B cell (primary cell): ENCODE data around the gene SERPINB1. TPM values are rescaled to one million over a fixed set of nuclear protein-coding genes. Genes with fewer than 3 reads are reported as not detected.

Experiments used
- ATAC-seq: fragments of 200-7000 bp; cut with Tn5 transposase; one replicate; pipeline ENCODE4 v1.10.0; 2021; ENCODE audit warnings: low read depth, mild to moderate bottlenecking, moderate number of reproducible peaks, moderate library complexity
- CTCF ChIA-PET: fragments of 350-600 bp; sonication (Branson Sonifier 250); formaldehyde crosslinking; loops from one replicate; lab custom pipeline; 2021; ENCODE audit warnings: antibody characterized with exemption, inconsistent platforms; lab: Charles Lee
- POLR2A ChIA-PET: fragments of 350-600 bp; sonication (Branson Sonifier 250); formaldehyde crosslinking; loops from one replicate; lab custom pipeline; 2021; ENCODE audit warnings: antibody characterized with exemption; lab: Charles Lee
- DNase-seq: peaks from one replicate; pipeline ENCODE4 v3.0.0; 2013
- H2AFZ ChIP-seq: 2 replicates; pipeline ENCODE4 v1.6.1; 2012; ENCODE audit warnings: mild to moderate bottlenecking, low read depth, low read length; ENCODE audit not compliant: insufficient read depth, poor library complexity, severe bottlenecking
- H3K27ac ChIP-seq, 2 donors: 1 replicate in 1 of 2; 2 replicates in 1 of 2; pipeline ENCODE4 v1.5.1; 2012 to 2013; ENCODE audit warnings: low read length in 2 of 2, mild to moderate bottlenecking in 2 of 2, moderate library complexity in 1 of 2
- H3K27me3 ChIP-seq, 4 experiments: fragments of 200-600 bp in 1 of 4; sonication (generic) in 1 of 4; replicated peaks in 1 of 4; 1 replicate in 2 of 4; 2 replicates in 2 of 4; pipeline versions ENCODE4 v1.6.1 to v1.7.0; 2013 to 2016; ENCODE audit warnings: low read length in 3 of 4, mild to moderate bottlenecking in 2 of 4, mixed read lengths in 1 of 4, moderate library complexity in 1 of 4; ENCODE audit not compliant: insufficient read depth in 4 of 4, control insufficient read depth in 3 of 4; ENCODE audit errors: control extremely low read depth in 1 of 4
- H3K36me3 ChIP-seq, 2 experiments: replicated peaks in 1 of 2; 1 replicate in 1 of 2; 2 replicates in 1 of 2; pipeline versions ENCODE4 v1.6.1 to v1.7.1; 2013; ENCODE audit warnings: low read length in 1 of 2; ENCODE audit not compliant: insufficient read depth in 2 of 2, control insufficient read depth in 1 of 2; ENCODE audit errors: control extremely low read depth in 1 of 2, extremely low read depth in 1 of 2
- H3K4me1 ChIP-seq, 2 donors: fragments of 200-600 bp in 1 of 2; sonication (generic) in 1 of 2; 1 replicate in 1 of 2; 2 replicates in 1 of 2; pipeline versions ENCODE4 v1.5.1 to v1.6.1; 2013 to 2017; ENCODE audit warnings: low read length in 2 of 2; ENCODE audit not compliant: control insufficient read depth in 2 of 2, insufficient read depth in 2 of 2
- H3K4me2 ChIP-seq: replicated peaks from 2 replicates; pipeline ENCODE3; 2012; ENCODE audit warnings: mild to moderate bottlenecking, low read depth, low read length; ENCODE audit not compliant: poor library complexity, severe bottlenecking
- H3K4me3 ChIP-seq, 5 experiments: fragments of 200-600 bp in 1 of 5; sonication (generic) in 1 of 5; 1 replicate in 3 of 5; 2 replicates in 2 of 5; pipeline versions ENCODE4 v1.5.1 to v1.7.0; 2011 to 2016; ENCODE audit warnings: low read length in 4 of 5, mild to moderate bottlenecking in 4 of 5, low read depth in 2 of 5, control low read depth in 1 of 5, moderate library complexity in 1 of 5; ENCODE audit not compliant: insufficient read depth in 1 of 5; ENCODE audit errors: control extremely low read depth in 1 of 5, extremely low read depth in 1 of 5
- H3K79me2 ChIP-seq: fragments of 200-600 bp; sonication (generic); one replicate; pipeline ENCODE4 v1.6.0; 2016; ENCODE audit warnings: low read length; ENCODE audit not compliant: control insufficient read depth, insufficient read depth
- H3K9ac ChIP-seq: fragments of 200-600 bp; sonication (generic); 2 replicates; pipeline ENCODE4 v1.6.1; 2017; ENCODE audit warnings: mild to moderate bottlenecking, low read length, moderate library complexity
- H3K9me3 ChIP-seq, 3 donors: one replicate each; pipeline versions ENCODE4 v1.6.1 to v1.7.1; 2013; ENCODE audit warnings: low read length in 2 of 3; ENCODE audit not compliant: control insufficient read depth in 2 of 3, insufficient read depth in 1 of 3; ENCODE audit errors: control extremely low read depth in 1 of 3
- H4K20me1 ChIP-seq: 2 replicates; pipeline ENCODE4 v1.6.0; 2012; ENCODE audit warnings: mild to moderate bottlenecking, low read length; ENCODE audit not compliant: insufficient read depth, control insufficient read depth, poor library complexity, severe bottlenecking
- H3K27ac Mint-ChIP-seq: one replicate; pipeline ENCODE4 v1.8.0; 2021; ENCODE audit warnings: mixed read lengths
- H3K27me3 Mint-ChIP-seq: one replicate; pipeline ENCODE4 v1.8.0; 2021; ENCODE audit warnings: mixed read lengths
- H3K4me1 Mint-ChIP-seq: one replicate; pipeline ENCODE4 v1.8.0; 2021; ENCODE audit warnings: mixed read lengths
- H3K4me3 Mint-ChIP-seq: one replicate; pipeline ENCODE4 v1.8.0; 2021; ENCODE audit warnings: mixed read lengths
- H3K9me3 Mint-ChIP-seq: one replicate; pipeline ENCODE4 v1.8.0; 2022; ENCODE audit warnings: mixed read lengths; ENCODE audit not compliant: insufficient read depth
- CTCF ChIP-seq: fragments of 200-600 bp; IDR thresholded peaks from one replicate; pipeline ENCODE4 v1.8.0; 2022; ENCODE audit warnings: antibody characterized with exemption, mild to moderate bottlenecking
- EZH2 ChIP-seq: IDR thresholded peaks from 2 replicates; pipeline ENCODE4 v1.6.1; 2012; ENCODE audit warnings: borderline replicate concordance, low read depth, mild to moderate bottlenecking, moderate library complexity, low read length; ENCODE audit not compliant: insufficient read depth, poor library complexity, severe bottlenecking
- WGBS: methylation state at CpG from one replicate; pipeline ENCODE4 v1.1.5; 2013; ENCODE audit warnings: missing lambda C conversion rate; ENCODE audit not compliant: insufficient coverage; 5-methylcytosine and 5-hydroxymethylcytosine counted together
- intact Hi-C: fragments of 100-400 bp; cut with micrococcal nuclease; formaldehyde crosslinking; loops from one replicate; pipeline ENCODE4 v1.10.0; 2022
- polyA plus RNA-seq: library from polyadenylated mRNA; depleted of rRNA; stranded (reverse); fragments of >200 nt; gene quantifications from 2 replicates; pipeline ENCODE4 v1.2.3, GENCODE V29; 2012
- total RNA-seq, 2 donors: library from RNA; stranded (reverse); fragments of 120-200 nt in 1 of 2; gene quantifications; 1 replicate in 1 of 2; 2 replicates in 1 of 2; pipeline versions ENCODE4 v1.2.3 to v1.2.4, GENCODE V29; 2013 to 2022

Gene SERPINB1
- total and polyA plus RNA-seq, 2 donors (not counting 1 experiment from before 2014, with no cell fraction given), result 23.2 to 52.5 TPM

- Mint-ChIP-seq H3K27ac (peak overlapping the region; percentile 98), H3K27me3 (no peaks in the 10 kb centered on the region), H3K4me3 (peak overlapping the region; percentile 89), H3K4me1 (peaks cover 83% of the 10 kb centered on the region), H3K9me3 (no peaks in the 10 kb centered on the region)
- ATAC-seq (no peak), DNase-seq (no peak)
- Histone ChIP-seq H3K27ac (peak overlapping the region; percentile 90 to 93), H3K4me1 (peaks cover 83 to 93% of the 10 kb centered on the region in 2 donors), H3K36me3 (peaks cover 0 to 16% of the 10 kb centered on the region in 2 experiments), H4K20me1 (no peaks in the 10 kb centered on the region), H3K27me3 (no peaks in the 10 kb centered on the region), H3K4me3 (peak overlapping the region in 1 of 5 experiments; percentile 51), H3K79me2 (peaks cover 53% of the 10 kb centered on the region), H3K4me2 (peak overlapping the region; percentile 74), H2AFZ (peak overlapping the region; percentile 30), H3K9me3 (no peaks in the 10 kb centered on the region), H3K9ac (peak overlapping the region; percentile 46)
- POLR2A ChIA-PET, result interaction anchor here (1.0 to 2.4 kb wide), 7 partner anchors 9 to 131 kb away, joined by 3 to 12 read pairs (median 9); no protein-coding TSS in a partner anchor
- TF ChIP-seq CTCF (no peak), EZH2 (no peak)
- intact Hi-C loops, result no loop called here
- CTCF ChIA-PET, result interaction anchor here (0.6 to 5.1 kb wide), 9 partner anchors 10 to 131 kb away, joined by 3 to 67 read pairs (median 6); no protein-coding TSS in a partner anchor
- no CpG with 5 or more reads among the region's 4 CpGs for WGBS
Observed at GRCh38 chr6:2859185-2859700, 17.6 kb upstream of the SERPINB1 start.
